ENCODE measurements around the gene MED27. TPM values are rescaled to one million over a fixed set of nuclear protein-coding genes. Genes with fewer than 3 reads are reported as not detected.

MED27 gene
- total RNA-seq, 2 donors from 2014 or later: 19.2 to 28.9 TPM

DNA sequence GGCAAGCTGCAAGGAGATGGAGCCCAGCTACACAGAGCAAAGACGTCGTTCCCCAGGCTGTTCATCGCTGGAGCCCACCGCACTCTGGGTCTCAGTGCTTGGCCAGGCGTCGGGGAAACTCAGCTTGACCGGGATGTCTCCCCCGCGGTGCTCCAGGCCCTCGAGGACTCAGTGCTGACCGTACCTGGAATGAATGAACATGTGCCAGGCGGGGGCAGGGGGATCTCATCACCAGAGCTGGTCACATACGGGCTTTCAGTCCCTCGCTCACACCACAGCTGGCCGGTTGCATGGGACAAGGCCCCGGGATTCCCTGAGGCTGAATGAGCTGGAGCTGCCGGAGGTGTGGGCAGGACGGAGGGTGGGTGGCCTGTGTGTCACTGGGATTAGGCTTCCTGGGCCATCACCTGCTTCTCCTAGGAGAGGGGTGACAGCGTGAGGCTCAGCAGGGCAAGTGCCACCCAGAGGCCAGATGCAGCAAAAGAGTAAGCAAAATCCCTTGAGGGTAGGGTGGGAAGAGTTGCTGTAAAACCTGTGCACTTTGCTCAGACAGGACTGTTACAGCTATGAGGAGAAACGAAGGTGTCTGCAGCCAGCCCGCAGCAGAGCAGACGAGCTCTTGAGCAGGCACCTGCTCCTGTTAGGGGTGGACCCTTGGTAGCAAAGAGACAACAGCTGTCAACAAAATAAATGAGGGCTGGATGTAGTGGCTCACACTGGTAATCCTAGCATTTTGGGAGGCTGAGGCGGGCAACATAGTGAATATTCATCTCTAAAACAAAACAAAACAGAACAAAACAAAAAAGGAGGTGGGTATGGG, 269.1 kb downstream of the MED27 start:
- no peaks in the 10 kb centered on the region for H3K9me3 ChIP-seq (ENCODE audit: control insufficient read depth, low read length, poor library complexity, severe bottlenecking)
- DNase-seq (no peak), ATAC-seq (no peak)
- no peak overlapping the region for H3K27ac Mint-ChIP-seq
- no peak overlapping the region for H3K4me3 Mint-ChIP-seq
- H3K4me1 Mint-ChIP-seq: no peaks in the 10 kb centered on the region
- peaks cover 71% of the 10 kb centered on the region for H3K27me3 Mint-ChIP-seq
- H3K36me3 Mint-ChIP-seq (ENCODE audit: low read depth): peaks cover 2% of the 10 kb centered on the region

Other genes starting within 250 kb of the MED27 start
- gene NTNG2, start 82.2 kb upstream of the MED27 start, total RNA-seq: 1 to 10 TPM; 3.3 to 3.6 TPM

Data from T-helper 17 cell (primary cell).